ENCODE results near the gene FKBP1A. TPM values are rescaled to one million over a fixed set of nuclear protein-coding genes. Genes with fewer than 3 reads are reported as not detected.

FKBP1A gene
- total and polyA plus RNA-seq, 10 of the 15 experiments (the other 5 are each of a cell fraction or from before 2014, with no cell fraction given), result 103 to 687 (median 254) TPM

DNA sequence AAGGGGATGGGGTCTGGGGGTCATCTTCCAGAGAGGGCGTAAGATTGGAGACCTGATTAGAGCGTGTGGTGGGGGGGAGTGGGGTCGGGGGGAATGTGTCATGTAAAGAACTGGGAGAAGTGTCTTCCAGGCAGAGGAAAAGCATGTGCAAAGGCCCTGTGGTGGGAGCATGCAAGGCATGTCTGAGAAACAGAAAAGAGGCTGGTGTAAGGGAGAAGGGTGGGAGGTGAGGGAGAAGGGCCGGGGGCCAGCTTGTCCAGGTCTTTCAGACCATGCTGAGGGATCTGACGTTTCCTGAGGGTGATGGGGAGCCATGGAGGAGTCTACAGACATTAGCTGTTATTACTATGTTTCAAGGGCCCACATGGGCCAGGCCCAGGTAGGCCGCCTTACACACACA is 30.4 kb upstream of the FKBP1A start:
- H3K36me3 ChIP-seq (ENCODE audit: control insufficient read depth in 2 of 2, insufficient read depth in 2 of 2, low read length in 1 of 2), result no peaks in the 10 kb centered on the region
- SMC1A ChIA-PET (ENCODE audit: uncharacterized antibody, unreplicated experiment), result interaction anchor here (0.9 to 1.3 kb wide), 5 partner anchors 12 to 46 kb away, joined by 3 to 13 read pairs (median 4); no protein-coding TSS in a partner anchor
- WGBS (ENCODE audit: insufficient coverage, insufficient replicate concordance, low lambda C conversion rate, missing lambda C conversion rate), result 43% methylated on average over 6 of the region's 6 CpGs
- no TSS peak for BruUV-seq (replicated peaks)
- no peak for FAIRE-seq
- no peaks in the 10 kb centered on the region for H3K4me1 ChIP-seq (ENCODE audit: control insufficient read depth, insufficient read depth, low read length)
- no peak overlapping the region for H2AFZ ChIP-seq (ENCODE audit: control insufficient read depth, low read depth, low read length)
- H3K4me2 ChIP-seq (ENCODE audit: control insufficient read depth, insufficient read depth), result no peak overlapping the region
- ATAC-seq, result no peak; the same call in 2 of the 3 replicates
- H3K9ac ChIP-seq (ENCODE audit: control insufficient read depth, insufficient read depth, low read length), result no peak overlapping the region
- CTCF ChIA-PET, result interaction anchor here (0.9 to 2.0 kb wide), 7 partner anchors 10 to 82 kb away, joined by 3 to 25 read pairs (median 5); partner anchors contain the start of gene NSFL1C
- RAD21 ChIA-PET (ENCODE audit: unreplicated experiment), result interaction anchor here (1.5 to 2.8 kb wide), 2 partner anchors 13 to 15 kb away, joined by 6 to 15 read pairs; no protein-coding TSS in a partner anchor
- H3K9me3 ChIP-seq (replicated peaks; ENCODE audit: control insufficient read depth, insufficient read depth, low read length), result no peaks in the 10 kb centered on the region; the same call in 2 of the 3 replicates
- no peak overlapping the region for H3K27ac ChIP-seq (ENCODE audit: control insufficient read depth, insufficient read depth)
- H3K4me3 ChIP-seq, result no peak overlapping the region
- TF ChIP-seq ATF7 (IDR thresholded peaks at IDR 0.05; ENCODE audit: low read depth) (no peak), TAF1 (IDR thresholded peaks at IDR 0.05; ENCODE audit: borderline replicate concordance, low read depth, low read length) (no peak), FOXM1 (IDR thresholded peaks at IDR 0.05; ENCODE audit: low read depth, low read length) (no peak), HDAC6 (IDR thresholded peaks at IDR 0.05; ENCODE audit: unreplicated experiment) (no peak), BHLHE40 (IDR thresholded peaks at IDR 0.05; ENCODE audit: borderline replicate concordance in 1 of 2, low read depth in 2 of 2, low read length in 1 of 2) (no peak), MXI1 (IDR thresholded peaks at IDR 0.05; ENCODE audit: low read depth, low read length) (no peak), SIN3A (IDR thresholded peaks at IDR 0.05; ENCODE audit: low read depth, low read length) (no peak), ZNF24 (IDR thresholded peaks at IDR 0.05) (no peak), TCF3 (IDR thresholded peaks at IDR 0.05; ENCODE audit: borderline replicate concordance, insufficient read depth, low read depth, low read length) (no peak), SMAD1 (IDR thresholded peaks at IDR 0.05; ENCODE audit: low read depth, partially characterized antibody) (no peak), PML (IDR thresholded peaks at IDR 0.05; ENCODE audit: low read length) (no peak), BRCA1 (IDR thresholded peaks at IDR 0.05; ENCODE audit: low read depth, low read length) (no peak), SREBF1 (IDR thresholded peaks at IDR 0.05; ENCODE audit: low read length) (no peak)
- no peaks in the 10 kb centered on the region for H3K79me2 ChIP-seq (ENCODE audit: control insufficient read depth, insufficient read depth, low read length)
- intact Hi-C loops (cut with micrococcal nuclease; ENCODE audit: unreplicated experiment), result no loop called here
- peaks cover 0 to 2% of the 10 kb centered on the region in 2 experiments; a peak in 2 of 4 replicates for H3K27me3 ChIP-seq (replicated peaks in 1 of 2; ENCODE audit: control insufficient read depth in 2 of 2, insufficient read depth in 2 of 2, low read length in 1 of 2)
- in situ Hi-C loops (cut with MboI), result no loop called here
- POLR2A ChIA-PET, result no interaction called here
- H4K20me1 ChIP-seq (ENCODE audit: control insufficient read depth, insufficient read depth), result no peaks in the 10 kb centered on the region
- DNase-seq (ENCODE audit: low read depth, low spot score), result no peak

Measured in GM12878 (cell line).